Lower leg skin (tissue), 3 donors: Measurements from ENCODE around the gene ZNF618.

Source experiments
- CTCF ChIP-seq, 3 donors: fragments of 450-650 bp; IDR thresholded peaks; one replicate each; pipeline ENCODE4 v1.5.1; 2016; ENCODE audit warnings: antibody characterized with exemption in 3 of 3, mild to moderate bottlenecking in 3 of 3, moderate library complexity in 2 of 3
- POLR2A ChIP-seq, 2 donors: fragments of 450-650 bp; IDR thresholded peaks; one replicate each; pipeline ENCODE4 v1.6.1; 2016 to 2017; ENCODE audit warnings: antibody characterized with exemption in 2 of 2, mild to moderate bottlenecking in 1 of 2, moderate library complexity in 1 of 2

GRCh38 chr9:114059047-114059803 lies 183.1 kb downstream of the ZNF618 start:
- TF ChIP-seq CTCF (IDR thresholded peaks at IDR 0.05) (no peak), POLR2A (IDR thresholded peaks at IDR 0.05) (no peak)
